ENCODE results near the gene SLC16A6.
"Not testable (repeated sequence)": the region's sequence is repeated elsewhere in the genome, so short reads cannot be mapped to it uniquely, and the experiment has no call there.

The SLC16A6 gene, protein sequence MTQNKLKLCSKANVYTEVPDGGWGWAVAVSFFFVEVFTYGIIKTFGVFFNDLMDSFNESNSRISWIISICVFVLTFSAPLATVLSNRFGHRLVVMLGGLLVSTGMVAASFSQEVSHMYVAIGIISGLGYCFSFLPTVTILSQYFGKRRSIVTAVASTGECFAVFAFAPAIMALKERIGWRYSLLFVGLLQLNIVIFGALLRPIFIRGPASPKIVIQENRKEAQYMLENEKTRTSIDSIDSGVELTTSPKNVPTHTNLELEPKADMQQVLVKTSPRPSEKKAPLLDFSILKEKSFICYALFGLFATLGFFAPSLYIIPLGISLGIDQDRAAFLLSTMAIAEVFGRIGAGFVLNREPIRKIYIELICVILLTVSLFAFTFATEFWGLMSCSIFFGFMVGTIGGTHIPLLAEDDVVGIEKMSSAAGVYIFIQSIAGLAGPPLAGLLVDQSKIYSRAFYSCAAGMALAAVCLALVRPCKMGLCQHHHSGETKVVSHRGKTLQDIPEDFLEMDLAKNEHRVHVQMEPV

DNA sequence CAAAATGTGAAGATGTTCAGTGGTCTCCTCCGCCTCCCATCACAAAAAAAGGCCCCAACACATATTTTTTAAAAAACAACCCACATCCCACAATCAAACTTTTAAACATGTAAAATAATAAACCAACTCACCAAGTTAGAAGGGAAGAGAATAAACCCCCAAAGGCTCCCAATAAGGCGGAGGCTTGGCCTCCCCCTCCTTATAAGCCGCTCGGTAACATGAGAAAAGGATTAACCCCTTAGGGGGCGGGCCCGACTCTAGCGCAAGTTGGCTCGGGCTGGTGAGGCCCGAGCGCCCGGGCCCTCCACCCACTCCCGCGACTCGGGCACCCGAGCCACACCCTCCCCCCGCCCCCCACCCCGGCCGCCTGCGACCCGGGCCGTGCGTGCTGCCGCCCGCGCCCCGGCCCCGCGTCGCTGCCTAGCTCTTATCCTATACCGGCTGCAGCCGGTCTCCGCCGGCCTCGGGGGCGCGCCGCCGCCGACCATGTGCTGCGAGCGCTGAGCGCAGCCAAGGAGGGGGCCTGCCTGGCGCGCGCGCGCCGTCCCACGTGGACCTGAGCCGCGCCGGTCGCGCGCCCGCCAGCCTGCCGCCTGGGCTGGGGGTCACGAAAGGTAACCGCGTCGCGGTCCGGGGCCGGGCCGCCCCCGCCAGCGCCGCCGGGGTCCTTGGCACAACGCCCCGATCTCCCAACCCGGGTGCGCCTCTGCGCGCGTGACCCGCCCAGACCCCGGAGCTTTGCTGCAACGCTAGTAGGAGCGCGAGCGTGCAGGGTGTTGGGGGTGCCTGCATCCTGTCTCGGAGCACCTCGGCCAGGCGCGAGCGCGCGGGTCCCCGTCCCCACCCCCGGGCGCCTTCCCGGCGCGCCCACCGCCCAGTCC, at the start of gene SLC16A6, which contains the start of gene ARSG:
Gene SLC16A6 (minus strand): TSS at position 173 of the 881 bp plus-strand sequence. CDS start 12,807 bp downstream, outside the sequence.
Gene ARSG (plus strand): TSS at position 541 of the 881 bp plus-strand sequence. CDS start 15,999 bp downstream, outside the sequence.
- Histone ChIP-seq H3K36me3 (replicated peaks; ENCODE audit: insufficient read depth, low read length) (no peaks in the 10 kb centered on the region), H4K20me1 (ENCODE audit: insufficient read depth, low read length) (no peaks in the 10 kb centered on the region), H3K27ac (ENCODE audit: low read length) (peak within 1 kb of the TSS; percentile 91), H3F3A (ENCODE audit: insufficient read depth, low read length) (peaks cover 31% of the 10 kb centered on the region), H3K4me1 (ENCODE audit: low read length) (peaks cover 5% of the 10 kb centered on the region; the same call in 1 of the 2 replicates), H3K79me2 (ENCODE audit: low read length) (no peaks in the 10 kb centered on the region), H2AFZ (ENCODE audit: low read length) (peak within 1 kb of the TSS; percentile 88), H3K9me3 (replicated peaks; ENCODE audit: insufficient read depth, low read length) (no peaks in the 10 kb centered on the region), H3K27me3 (replicated peaks; ENCODE audit: insufficient read depth, low read length) (no peaks in the 10 kb centered on the region), H3K9me2 (replicated peaks; ENCODE audit: insufficient read depth, low read length) (no peaks in the 10 kb centered on the region), H3K9ac (ENCODE audit: low read length) (peak within 1 kb of the TSS; percentile 99), H3K4me3 (ENCODE audit: low read length) (peak within 1 kb of the TSS; percentile 92), H3K4me2 (ENCODE audit: low read depth, low read length) (peak within 1 kb of the TSS; percentile 94)
- peak; percentile 87 for DNase-seq
- TF ChIP-seq EZH2 (optimal IDR thresholded peaks at IDR 0.05; ENCODE audit: low read depth, low read length) (no peak), CTCF (IDR thresholded peaks at IDR 0.05; ENCODE audit: low read length) (no peak), EZH2phosphoT487 (IDR thresholded peaks at IDR 0.05; ENCODE audit: low read length) (no peak)

DNA sequence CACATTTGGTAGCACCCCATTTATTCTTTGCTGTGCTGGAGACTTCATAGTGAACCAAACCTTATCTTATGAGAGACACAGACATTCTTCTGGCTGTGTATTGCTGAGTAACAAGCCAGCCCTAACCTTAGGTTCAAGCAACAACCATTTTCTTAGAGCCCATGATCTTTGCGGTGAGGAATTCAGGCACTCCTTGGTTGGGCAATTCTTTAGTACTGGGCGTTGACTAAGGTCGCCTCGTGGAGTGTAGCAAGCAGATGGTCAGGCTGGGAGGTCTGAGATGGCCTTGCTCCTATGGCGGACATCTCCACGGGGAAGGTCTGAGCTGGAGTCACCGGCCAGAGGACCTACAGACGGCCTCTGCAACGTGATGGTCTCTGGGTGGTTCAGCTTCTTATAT, 43.5 kb upstream of the SLC16A6 start:
- Histone ChIP-seq H3K9me2 (replicated peaks; ENCODE audit: insufficient read depth, low read length) (no peaks in the 10 kb centered on the region), H3K4me1 (ENCODE audit: low read length) (no peaks in the 10 kb centered on the region), H3K9me3 (replicated peaks; ENCODE audit: insufficient read depth, low read length) (no peaks in the 10 kb centered on the region), H3K4me2 (ENCODE audit: low read depth, low read length) (no peak overlapping the region), H3F3A (ENCODE audit: insufficient read depth, low read length) (no peaks in the 10 kb centered on the region), H3K4me3 (ENCODE audit: low read length) (no peak overlapping the region), H3K27ac (ENCODE audit: low read length) (no peak overlapping the region), H3K36me3 (replicated peaks; ENCODE audit: insufficient read depth, low read length) (no peaks in the 10 kb centered on the region), H2AFZ (ENCODE audit: low read length) (no peak overlapping the region), H3K79me2 (ENCODE audit: low read length) (no peaks in the 10 kb centered on the region), H3K9ac (ENCODE audit: low read length) (no peak overlapping the region), H3K27me3 (replicated peaks; ENCODE audit: insufficient read depth, low read length) (no peaks in the 10 kb centered on the region), H4K20me1 (ENCODE audit: insufficient read depth, low read length) (no peaks in the 10 kb centered on the region)
- no peak for DNase-seq
- no peak for TF ChIP-seq EZH2phosphoT487 (IDR thresholded peaks at IDR 0.05; ENCODE audit: low read length)
- no peak for TF ChIP-seq CTCF (IDR thresholded peaks at IDR 0.05; ENCODE audit: low read length)
- no peak for TF ChIP-seq EZH2 (optimal IDR thresholded peaks at IDR 0.05; ENCODE audit: low read depth, low read length)

DNA sequence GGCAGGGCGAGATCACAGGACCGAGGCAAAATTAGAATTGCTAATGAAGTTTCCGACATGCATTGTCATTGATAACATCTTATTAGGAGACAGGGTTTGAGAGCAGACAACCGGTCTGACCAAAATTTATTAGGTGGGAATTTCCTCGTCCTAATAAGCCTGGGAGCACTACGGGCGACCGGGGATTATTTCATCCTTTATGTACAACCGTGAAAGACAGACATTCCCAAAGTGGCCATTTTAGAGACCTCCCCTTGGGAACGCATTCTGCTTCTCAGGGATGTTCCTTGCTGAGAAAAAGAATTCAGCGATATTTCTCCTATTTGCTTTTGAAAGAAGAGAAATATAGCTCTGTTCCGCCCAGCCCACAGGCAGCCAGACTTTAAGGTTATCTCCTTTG, 41.0 kb upstream of the SLC16A6 start:
- H3K9me3 ChIP-seq (replicated peaks; ENCODE audit: insufficient read depth, low read length), result not testable (repeated sequence)

More for the DNA sequence above, 41.0 kb upstream of the SLC16A6 start:
- H3K79me2 ChIP-seq (ENCODE audit: low read length); H3K9ac ChIP-seq (ENCODE audit: low read length); H3K9me2 ChIP-seq (replicated peaks; ENCODE audit: insufficient read depth, low read length); H3K36me3 ChIP-seq (replicated peaks; ENCODE audit: insufficient read depth, low read length); H3K4me1 ChIP-seq (ENCODE audit: low read length); H3F3A ChIP-seq (ENCODE audit: insufficient read depth, low read length); H3K4me2 ChIP-seq (ENCODE audit: low read depth, low read length); DNase-seq; H3K4me3 ChIP-seq (ENCODE audit: low read length); H3K27ac ChIP-seq (ENCODE audit: low read length); H3K27me3 ChIP-seq (replicated peaks; ENCODE audit: insufficient read depth, low read length); H4K20me1 ChIP-seq (ENCODE audit: insufficient read depth, low read length); H2AFZ ChIP-seq (ENCODE audit: low read length): not testable (repeated sequence)

All from MM.1S (cell line).